K562 (cell line): ENCODE measurements around the gene INHBC. TPM values are rescaled to one million over a fixed set of nuclear protein-coding genes. Genes with fewer than 3 reads are reported as not detected.

Source experiments
- BMI1 ChIP-seq: fragments of 150-350 bp; IDR thresholded peaks from 2 replicates; pipeline ENCODE4 v1.6.1; 2014; ENCODE audit warnings: low read length
- CXXC5 ChIP-seq: fragments of 250-450 bp; sonication (Bioruptor Pico); IDR thresholded peaks from 2 replicates; pipeline ENCODE4 v1.8.0; 2022; ENCODE audit warnings: inconsistent platforms, mild to moderate bottlenecking, moderate library complexity
- ESRRA ChIP-seq: fragments of 450-650 bp; IDR thresholded peaks from 2 replicates; pipeline ENCODE4 v1.6.1; 2014; ENCODE audit warnings: low read depth, mild to moderate bottlenecking, moderate library complexity, borderline replicate concordance
- FOXK1 ChIP-seq: sonication (generic); formaldehyde crosslinking; IDR thresholded peaks from 2 replicates; pipeline ENCODE4 v1.8.0; 2022; ENCODE audit warnings: missing genetic modification reagents, mild to moderate bottlenecking, borderline replicate concordance
- NR3C1 ChIP-seq: sonication (generic); formaldehyde crosslinking; IDR thresholded peaks from 2 replicates; pipeline ENCODE4 v1.8.1; 2022; ENCODE audit warnings: missing genetic modification reagents
- POLR2AphosphoS2 ChIP-seq: IDR thresholded peaks from 2 replicates; pipeline ENCODE4 v1.6.1; 2012; ENCODE audit warnings: low read length, improper control_type of control experiment
- POLR2B ChIP-seq: fragments of 450-650 bp; IDR thresholded peaks from 2 replicates; pipeline ENCODE4 v1.6.1; 2018; ENCODE audit warnings: low read depth; ENCODE audit not compliant: partially characterized antibody
- PTRF ChIP-seq: fragments of 450-650 bp; IDR thresholded peaks from 2 replicates; pipeline ENCODE4 v1.6.1; 2016; ENCODE audit warnings: mild to moderate bottlenecking, missing genetic modification characterization, missing compliant biosample characterization
- SIN3B ChIP-seq: fragments of 450-650 bp; IDR thresholded peaks from 2 replicates; pipeline ENCODE4 v1.6.1; 2017; ENCODE audit warnings: low read depth, mild to moderate bottlenecking, moderate library complexity
- SMARCC2 ChIP-seq: fragments of 450-650 bp; IDR thresholded peaks from 2 replicates; pipeline ENCODE4 v1.6.1; 2017; ENCODE audit warnings: antibody characterized with exemption, moderate library complexity, mild to moderate bottlenecking, low read depth
- YY1 ChIP-seq, 3 experiments: IDR thresholded peaks; 2 replicates each; pipeline ENCODE4 v1.6.1; 2011; ENCODE audit warnings: low read length in 2 of 3, mild to moderate bottlenecking in 2 of 3, moderate library complexity in 2 of 3, borderline replicate concordance in 1 of 3, control low read depth in 1 of 3, low read depth in 1 of 3; ENCODE audit not compliant: insufficient read depth in 3 of 3, insufficient replicate concordance in 2 of 3, control insufficient read depth in 1 of 3, insufficient read length in 1 of 3; ENCODE audit errors: extremely low read depth in 1 of 3
- ZBTB34 ChIP-seq: fragments of 250-450 bp; sonication (Bioruptor Pico); IDR thresholded peaks from 2 replicates; pipeline ENCODE4 v1.8.0; 2021; ENCODE audit warnings: mild to moderate bottlenecking, moderate library complexity
- ZNF124 ChIP-seq: sonication (generic); formaldehyde crosslinking; IDR thresholded peaks from 2 replicates; pipeline ENCODE4 v1.8.1; 2022; ENCODE audit warnings: missing genetic modification reagents
- ZNF668 ChIP-seq: fragments of 250-450 bp; sonication (Bioruptor Pico); IDR thresholded peaks from 2 replicates; pipeline ENCODE4 v1.8.0; 2022; ENCODE audit warnings: mild to moderate bottlenecking, inconsistent platforms
- ZNF830 ChIP-seq: fragments of 250-450 bp; sonication (Bioruptor Pico); IDR thresholded peaks from 2 replicates; pipeline ENCODE4 v1.5.0; 2021; ENCODE audit warnings: mild to moderate bottlenecking
- polyA plus RNA-seq, 8 experiments: library from polyadenylated mRNA; depleted of rRNA in 4 of 8; stranded (reverse) in 5 of 8; unstranded in 3 of 8; fragments of >200 nt; fragmentation: Nextera tagmentation in 2 of 8; fragmentation: Illumina TruSeq in 1 of 8; extraction: Ambion mirVana in 2 of 8; extraction: Trizol in 1 of 8; gene quantifications; 2 replicates each; pipeline versions ENCODE4 v1.2.1 to v1.2.3, GENCODE V29; 2011 to 2014; ENCODE audit warnings: inconsistent platforms in 1 of 8, missing spikeins in 1 of 8
- total RNA-seq, 7 experiments: library from RNA; depleted of rRNA in 6 of 7; stranded (reverse); fragments of >200 nt in 6 of 7; fragmentation: Illumina TruSeq in 2 of 7; extraction: Trizol in 2 of 7; gene quantifications; 2 replicates each; pipeline versions ENCODE4 v1.2.1 to v1.2.3, GENCODE V29; 2011 to 2021; ENCODE audit warnings: low replicate concordance in 1 of 7
- TF ChIP-seq, protein P1 (sequence below): fragments of 450-650 bp; IDR thresholded peaks from 2 replicates; pipeline ENCODE4 v1.6.1; 2018; ENCODE audit not compliant: partially characterized antibody
- TF ChIP-seq, protein P2 (sequence below): fragments of 250-450 bp; sonication (Bioruptor Pico); IDR thresholded peaks from 2 replicates; pipeline ENCODE4 v1.4.0; 2020; ENCODE audit warnings: mild to moderate bottlenecking, moderate library complexity
- TF ChIP-seq, protein P3 (sequence below): fragments of 450-650 bp; formaldehyde crosslinking; conservative IDR thresholded peaks from 2 replicates; pipeline ENCODE4 v1.4.0; 2022; ENCODE audit warnings: mild to moderate bottlenecking, missing genetic modification characterization

The INHBC gene
- total and polyA plus RNA-seq, 9 of the 15 experiments (the other 6 are each of a cell fraction or from before 2014, with no cell fraction given): 0.07 to 0.24 (median 0.15) TPM; not detected in 4

DNA sequence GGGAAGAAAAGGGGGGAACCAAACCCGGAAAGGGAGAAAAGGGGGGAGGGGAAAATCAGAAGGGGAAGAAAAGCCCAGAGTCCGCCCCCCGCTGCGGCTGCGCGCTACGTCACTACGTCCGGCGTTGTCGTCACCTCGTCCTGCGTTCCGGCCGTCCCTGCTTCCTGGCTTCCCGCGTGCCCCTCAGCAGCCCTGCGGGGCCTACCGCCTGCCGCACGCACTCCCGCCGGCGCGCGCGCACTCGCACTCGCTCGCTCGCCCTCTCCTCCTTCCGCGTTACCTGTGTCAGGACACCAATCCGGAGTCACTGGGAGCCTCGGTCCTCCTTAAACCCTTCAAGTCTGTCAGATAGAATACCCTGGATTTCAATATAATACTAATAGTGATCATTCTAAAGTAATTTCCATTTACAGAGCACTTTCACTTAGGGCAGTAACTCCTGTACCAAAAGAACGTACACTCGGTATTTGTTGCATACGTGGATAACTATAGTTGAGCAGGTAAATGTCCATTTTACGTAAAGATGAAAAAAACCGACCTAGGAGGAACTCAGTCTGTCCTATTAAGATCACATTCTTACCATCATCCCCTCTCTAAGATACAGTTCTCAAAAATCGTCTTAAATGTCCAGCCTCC, 3.5 kb upstream of the INHBC start, which contains the start of gene R3HDM2 (continued):
- peak; percentile 83; the same call in 1 of the 2 replicates for TF ChIP-seq ZNF124 (CRISPR knock-in tag)
- TF ChIP-seq, protein P1, sequence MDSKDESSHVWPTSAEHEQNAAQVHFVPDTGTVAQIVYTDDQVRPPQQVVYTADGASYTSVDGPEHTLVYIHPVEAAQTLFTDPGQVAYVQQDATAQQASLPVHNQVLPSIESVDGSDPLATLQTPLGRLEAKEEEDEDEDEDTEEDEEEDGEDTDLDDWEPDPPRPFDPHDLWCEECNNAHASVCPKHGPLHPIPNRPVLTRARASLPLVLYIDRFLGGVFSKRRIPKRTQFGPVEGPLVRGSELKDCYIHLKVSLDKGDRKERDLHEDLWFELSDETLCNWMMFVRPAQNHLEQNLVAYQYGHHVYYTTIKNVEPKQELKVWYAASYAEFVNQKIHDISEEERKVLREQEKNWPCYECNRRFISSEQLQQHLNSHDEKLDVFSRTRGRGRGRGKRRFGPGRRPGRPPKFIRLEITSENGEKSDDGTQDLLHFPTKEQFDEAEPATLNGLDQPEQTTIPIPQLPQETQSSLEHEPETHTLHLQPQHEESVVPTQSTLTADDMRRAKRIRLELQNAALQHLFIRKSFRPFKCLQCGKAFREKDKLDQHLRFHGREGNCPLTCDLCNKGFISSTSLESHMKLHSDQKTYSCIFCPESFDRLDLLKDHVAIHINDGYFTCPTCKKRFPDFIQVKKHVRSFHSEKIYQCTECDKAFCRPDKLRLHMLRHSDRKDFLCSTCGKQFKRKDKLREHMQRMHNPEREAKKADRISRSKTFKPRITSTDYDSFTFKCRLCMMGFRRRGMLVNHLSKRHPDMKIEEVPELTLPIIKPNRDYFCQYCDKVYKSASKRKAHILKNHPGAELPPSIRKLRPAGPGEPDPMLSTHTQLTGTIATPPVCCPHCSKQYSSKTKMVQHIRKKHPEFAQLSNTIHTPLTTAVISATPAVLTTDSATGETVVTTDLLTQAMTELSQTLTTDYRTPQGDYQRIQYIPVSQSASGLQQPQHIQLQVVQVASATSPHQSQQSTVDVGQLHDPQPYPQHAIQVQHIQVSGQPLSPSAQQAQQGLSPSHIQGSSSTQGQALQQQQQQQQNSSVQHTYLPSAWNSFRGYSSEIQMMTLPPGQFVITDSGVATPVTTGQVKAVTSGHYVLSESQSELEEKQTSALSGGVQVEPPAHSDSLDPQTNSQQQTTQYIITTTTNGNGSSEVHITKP: peak; percentile 40
- no peak for TF ChIP-seq PTRF
- TF ChIP-seq POLR2AphosphoS2: peak; percentile 62; the same call in 1 of the 2 replicates
- TF ChIP-seq ZBTB34 (CRISPR knock-in tag): no peak
- TF ChIP-seq ZNF830 (CRISPR knock-in tag): no peak
- no peak for TF ChIP-seq SIN3B
- peak; percentile 98 for TF ChIP-seq CXXC5 (CRISPR knock-in tag)
- TF ChIP-seq NR3C1 (CRISPR knock-in tag): peak; percentile 96
- TF ChIP-seq, protein P2, sequence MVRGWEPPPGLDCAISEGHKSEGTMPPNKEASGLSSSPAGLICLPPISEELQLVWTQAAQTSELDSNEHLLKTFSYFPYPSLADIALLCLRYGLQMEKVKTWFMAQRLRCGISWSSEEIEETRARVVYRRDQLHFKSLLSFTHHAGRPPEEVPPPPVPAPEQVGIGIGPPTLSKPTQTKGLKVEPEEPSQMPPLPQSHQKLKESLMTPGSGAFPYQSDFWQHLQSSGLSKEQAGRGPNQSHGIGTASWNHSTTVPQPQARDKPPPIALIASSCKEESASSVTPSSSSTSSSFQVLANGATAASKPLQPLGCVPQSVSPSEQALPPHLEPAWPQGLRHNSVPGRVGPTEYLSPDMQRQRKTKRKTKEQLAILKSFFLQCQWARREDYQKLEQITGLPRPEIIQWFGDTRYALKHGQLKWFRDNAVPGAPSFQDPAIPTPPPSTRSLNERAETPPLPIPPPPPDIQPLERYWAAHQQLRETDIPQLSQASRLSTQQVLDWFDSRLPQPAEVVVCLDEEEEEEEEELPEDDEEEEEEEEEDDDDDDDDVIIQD (CRISPR knock-in tag): no peak
- peak in 2 of 3 experiments; percentile 29 to 57 for TF ChIP-seq YY1 (IDR thresholded peaks at IDR 0.05; ENCODE audit: borderline replicate concordance in 1 of 3, control insufficient read depth in 1 of 3, extremely low read depth in 1 of 3, insufficient read depth in 3 of 3, insufficient read length in 1 of 3, insufficient replicate concordance in 2 of 3, low read depth in 1 of 3, low read length in 2 of 3)
- peak; percentile 87 for TF ChIP-seq POLR2B
- no peak for TF ChIP-seq BMI1
- TF ChIP-seq FOXK1: peak; percentile 83; the same call in 1 of the 2 replicates
- TF ChIP-seq, protein P3, sequence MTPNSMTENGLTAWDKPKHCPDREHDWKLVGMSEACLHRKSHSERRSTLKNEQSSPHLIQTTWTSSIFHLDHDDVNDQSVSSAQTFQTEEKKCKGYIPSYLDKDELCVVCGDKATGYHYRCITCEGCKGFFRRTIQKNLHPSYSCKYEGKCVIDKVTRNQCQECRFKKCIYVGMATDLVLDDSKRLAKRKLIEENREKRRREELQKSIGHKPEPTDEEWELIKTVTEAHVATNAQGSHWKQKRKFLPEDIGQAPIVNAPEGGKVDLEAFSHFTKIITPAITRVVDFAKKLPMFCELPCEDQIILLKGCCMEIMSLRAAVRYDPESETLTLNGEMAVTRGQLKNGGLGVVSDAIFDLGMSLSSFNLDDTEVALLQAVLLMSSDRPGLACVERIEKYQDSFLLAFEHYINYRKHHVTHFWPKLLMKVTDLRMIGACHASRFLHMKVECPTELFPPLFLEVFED: no peak
- no peak for TF ChIP-seq SMARCC2
- no peak for TF ChIP-seq ZNF668 (CRISPR knock-in tag)
- TF ChIP-seq ESRRA: no peak; the same call in 1 of the 2 replicates
